ENCODE data around the gene SKI. TPM values are rescaled to one million over a fixed set of nuclear protein-coding genes. Genes with fewer than 3 reads are reported as not detected.

Gene SKI
- total RNA-seq, 1 donor: 48.9 TPM

DNA sequence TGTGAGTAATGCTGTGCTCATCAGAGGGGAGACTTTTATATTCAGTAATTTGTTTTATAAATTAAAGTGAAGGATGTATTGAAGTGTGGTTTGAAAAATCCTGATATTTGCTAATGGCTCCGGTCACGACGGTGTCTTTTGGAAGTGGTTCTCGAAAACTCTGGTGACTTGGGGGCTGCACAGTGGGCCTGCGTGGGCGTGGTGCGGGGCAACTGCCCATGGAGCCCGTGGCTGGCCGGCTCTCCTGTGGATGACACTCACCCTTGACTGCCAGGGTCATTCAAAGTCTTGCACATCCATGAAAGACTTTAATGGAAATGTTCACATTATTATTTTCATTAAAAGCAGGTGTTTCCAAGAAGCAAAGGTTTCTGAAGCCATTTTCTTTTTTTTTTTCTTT is 41.2 kb upstream of the SKI start:
- Histone ChIP-seq H3K27ac (ENCODE audit: low read depth, low read length) (no peak overlapping the region), H3K4me1 (ENCODE audit: insufficient read depth, low read length) (peaks cover 17% of the 10 kb centered on the region), H3K9me3 (ENCODE audit: low read depth, low read length) (no peaks in the 10 kb centered on the region), H3K27me3 (ENCODE audit: insufficient read depth, low read length) (no peaks in the 10 kb centered on the region), H3K36me3 (ENCODE audit: insufficient read depth, low read length) (no peaks in the 10 kb centered on the region), H3K79me2 (ENCODE audit: insufficient read depth, low read length) (peaks cover 16% of the 10 kb centered on the region), H2AFZ (ENCODE audit: low read length) (no peak overlapping the region), H3K4me3 (ENCODE audit: insufficient read depth, low read length) (no peak overlapping the region), H4K20me1 (ENCODE audit: insufficient read depth, low read length) (peaks cover 2% of the 10 kb centered on the region), H3K4me2 (ENCODE audit: insufficient read depth, low read length) (no peak overlapping the region)
- DNase-seq (ENCODE audit: insufficient read length, low spot score, missing footprints): no peak
- TF ChIP-seq, protein P1, sequence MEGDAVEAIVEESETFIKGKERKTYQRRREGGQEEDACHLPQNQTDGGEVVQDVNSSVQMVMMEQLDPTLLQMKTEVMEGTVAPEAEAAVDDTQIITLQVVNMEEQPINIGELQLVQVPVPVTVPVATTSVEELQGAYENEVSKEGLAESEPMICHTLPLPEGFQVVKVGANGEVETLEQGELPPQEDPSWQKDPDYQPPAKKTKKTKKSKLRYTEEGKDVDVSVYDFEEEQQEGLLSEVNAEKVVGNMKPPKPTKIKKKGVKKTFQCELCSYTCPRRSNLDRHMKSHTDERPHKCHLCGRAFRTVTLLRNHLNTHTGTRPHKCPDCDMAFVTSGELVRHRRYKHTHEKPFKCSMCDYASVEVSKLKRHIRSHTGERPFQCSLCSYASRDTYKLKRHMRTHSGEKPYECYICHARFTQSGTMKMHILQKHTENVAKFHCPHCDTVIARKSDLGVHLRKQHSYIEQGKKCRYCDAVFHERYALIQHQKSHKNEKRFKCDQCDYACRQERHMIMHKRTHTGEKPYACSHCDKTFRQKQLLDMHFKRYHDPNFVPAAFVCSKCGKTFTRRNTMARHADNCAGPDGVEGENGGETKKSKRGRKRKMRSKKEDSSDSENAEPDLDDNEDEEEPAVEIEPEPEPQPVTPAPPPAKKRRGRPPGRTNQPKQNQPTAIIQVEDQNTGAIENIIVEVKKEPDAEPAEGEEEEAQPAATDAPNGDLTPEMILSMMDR (IDR thresholded peaks at IDR 0.05; ENCODE audit: extremely low read depth, low read depth, low read length): no peak

- Histone ChIP-seq H3K36me3 (ENCODE audit: insufficient read depth, low read length) (no peaks in the 10 kb centered on the region), H4K20me1 (ENCODE audit: insufficient read depth, low read length) (peaks cover 2% of the 10 kb centered on the region), H2AFZ (ENCODE audit: low read length) (no peak overlapping the region), H3K27ac (ENCODE audit: low read depth, low read length) (no peak overlapping the region), H3K79me2 (ENCODE audit: insufficient read depth, low read length) (peaks cover 22% of the 10 kb centered on the region), H3K4me2 (ENCODE audit: insufficient read depth, low read length) (no peak overlapping the region), H3K4me3 (ENCODE audit: insufficient read depth, low read length) (no peak overlapping the region), H3K4me1 (ENCODE audit: insufficient read depth, low read length) (peaks cover 17% of the 10 kb centered on the region), H3K27me3 (ENCODE audit: insufficient read depth, low read length) (no peaks in the 10 kb centered on the region), H3K9me3 (ENCODE audit: low read depth, low read length) (no peaks in the 10 kb centered on the region)
- no peak for DNase-seq (ENCODE audit: insufficient read length, low spot score, missing footprints)
- TF ChIP-seq, protein P1 (IDR thresholded peaks at IDR 0.05; ENCODE audit: extremely low read depth, low read depth, low read length): no peak
Observed at GRCh38 chr1:2187619-2188018, 40.5 kb upstream of the SKI start.

GRCh38 chr1:2188336-2188735 is 39.8 kb upstream of the SKI start:
- peaks cover 2% of the 10 kb centered on the region for H4K20me1 ChIP-seq (ENCODE audit: insufficient read depth, low read length)

More at GRCh38 chr1:2188336-2188735, 39.8 kb upstream of the SKI start:
- Histone ChIP-seq H3K9me3 (ENCODE audit: low read depth, low read length) (no peaks in the 10 kb centered on the region), H3K4me1 (ENCODE audit: insufficient read depth, low read length) (peaks cover 17% of the 10 kb centered on the region), H3K36me3 (ENCODE audit: insufficient read depth, low read length) (no peaks in the 10 kb centered on the region), H3K4me3 (ENCODE audit: insufficient read depth, low read length) (no peak overlapping the region), H3K4me2 (ENCODE audit: insufficient read depth, low read length) (no peak overlapping the region), H3K27ac (ENCODE audit: low read depth, low read length) (no peak overlapping the region), H2AFZ (ENCODE audit: low read length) (no peak overlapping the region), H3K27me3 (ENCODE audit: insufficient read depth, low read length) (no peaks in the 10 kb centered on the region), H3K79me2 (ENCODE audit: insufficient read depth, low read length) (peaks cover 29% of the 10 kb centered on the region)
- no peak for DNase-seq (ENCODE audit: insufficient read length, low spot score, missing footprints)
- TF ChIP-seq, protein P1 (IDR thresholded peaks at IDR 0.05; ENCODE audit: extremely low read depth, low read depth, low read length): no peak
